GM19043 (cell line): ENCODE results near the gene TEF.
A peak's percentile ranks its signal among the peaks of the same experiment; 100 is the strongest.
"Not testable (repeated sequence)": the region's sequence is repeated elsewhere in the genome, so short reads cannot be mapped to it uniquely, and the experiment has no call there.

Source experiments
- ATAC-seq: cut with Tn5 transposase; IDR thresholded peaks from one replicate; pipeline ENCODE4 v1.9.1; 2021; ENCODE audit warnings: low read depth; ENCODE audit not compliant: unreplicated experiment

The TEF gene

DNA sequence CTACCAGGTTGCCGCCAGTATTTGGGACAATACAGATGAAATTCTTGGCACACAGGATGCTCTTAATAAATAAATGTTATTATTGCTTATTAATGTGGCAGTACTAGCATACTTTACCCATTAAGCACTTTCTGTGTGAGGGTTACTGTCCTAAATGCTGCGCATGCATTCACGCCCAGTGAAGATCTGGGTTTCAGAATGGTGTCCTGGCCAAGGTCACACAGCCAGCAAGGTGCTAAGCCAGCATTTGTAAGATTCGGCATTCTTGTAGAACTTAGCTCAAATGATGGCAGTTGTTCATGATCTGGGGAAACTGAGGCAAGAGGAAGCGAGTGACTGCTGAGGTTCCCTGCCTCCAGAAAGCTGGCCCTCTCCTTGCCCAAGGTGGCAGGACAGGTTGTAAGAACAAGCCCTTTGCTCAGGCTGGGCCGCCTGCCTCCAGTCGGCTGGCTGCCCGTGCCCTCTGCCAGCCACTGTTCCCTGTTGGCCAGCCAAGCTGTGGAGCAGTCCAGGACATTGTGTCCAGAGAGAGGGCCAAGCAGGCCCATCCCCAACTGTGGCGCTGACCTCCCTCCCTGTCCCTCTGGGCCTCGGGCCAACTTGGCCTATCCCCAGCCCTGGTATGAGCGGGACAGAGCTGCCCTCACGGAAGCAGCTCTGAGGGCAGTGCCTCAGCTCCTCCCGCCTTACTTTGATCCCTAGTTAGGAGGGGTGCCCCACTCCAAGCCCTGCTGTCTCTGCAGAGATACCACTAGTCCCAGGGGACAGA lies 36.1 kb downstream of the TEF start:
- ATAC-seq = no peak

DNA sequence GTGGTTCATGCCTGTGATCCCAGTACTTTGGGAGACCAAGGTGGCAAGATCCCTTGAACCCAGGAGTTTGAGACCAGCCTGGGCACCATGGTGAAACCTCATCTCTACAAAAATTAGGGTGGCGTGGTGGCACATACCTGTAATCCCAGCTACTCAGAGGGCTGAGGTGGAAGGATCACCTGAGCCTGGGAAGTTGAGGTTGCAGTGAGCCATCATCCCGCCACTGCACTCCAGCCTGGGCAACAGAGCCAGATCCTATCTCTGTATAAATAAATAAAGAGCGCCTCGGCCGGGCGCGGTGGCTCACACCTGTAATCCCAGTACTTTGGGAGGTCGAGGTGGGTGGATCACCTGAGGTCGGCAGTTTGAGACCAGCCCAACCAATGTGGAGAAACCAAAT lies 37.0 kb downstream of the TEF start:
- no peak for ATAC-seq

DNA sequence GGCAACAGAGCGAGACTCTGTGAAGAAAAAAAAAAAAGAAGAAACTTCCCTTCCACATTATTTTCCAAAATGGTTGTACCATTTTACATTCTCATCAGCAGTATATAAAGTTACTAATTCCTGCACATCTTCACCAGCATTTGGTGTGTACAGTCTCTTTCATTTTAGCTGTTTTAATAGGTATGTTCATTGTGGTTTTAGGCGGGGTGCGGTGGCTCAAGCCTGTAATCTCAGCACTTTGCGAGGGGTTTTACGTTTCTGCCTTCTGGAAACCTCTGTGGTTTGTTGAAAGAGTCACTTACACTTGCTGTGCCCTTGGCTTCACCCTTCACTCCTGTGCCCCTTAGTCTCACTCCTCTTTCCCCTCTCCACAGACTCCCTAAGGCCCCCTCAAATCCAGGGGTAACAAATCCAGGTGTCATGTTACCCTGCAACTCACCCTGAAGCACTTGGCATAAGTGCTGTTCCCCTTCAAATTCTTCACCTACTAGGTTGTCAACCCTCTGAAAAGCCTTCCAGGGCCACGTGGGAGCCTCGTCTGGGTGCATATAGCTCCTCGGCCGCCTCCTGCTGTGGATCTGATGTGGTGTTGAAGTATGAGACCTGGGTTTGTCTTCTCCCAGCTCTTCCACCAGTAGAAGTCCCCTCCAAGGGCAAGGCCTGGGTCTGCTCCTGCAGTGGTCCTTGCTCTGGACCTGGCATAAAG lies 44.1 kb downstream of the TEF start:
- ATAC-seq = no peak

DNA sequence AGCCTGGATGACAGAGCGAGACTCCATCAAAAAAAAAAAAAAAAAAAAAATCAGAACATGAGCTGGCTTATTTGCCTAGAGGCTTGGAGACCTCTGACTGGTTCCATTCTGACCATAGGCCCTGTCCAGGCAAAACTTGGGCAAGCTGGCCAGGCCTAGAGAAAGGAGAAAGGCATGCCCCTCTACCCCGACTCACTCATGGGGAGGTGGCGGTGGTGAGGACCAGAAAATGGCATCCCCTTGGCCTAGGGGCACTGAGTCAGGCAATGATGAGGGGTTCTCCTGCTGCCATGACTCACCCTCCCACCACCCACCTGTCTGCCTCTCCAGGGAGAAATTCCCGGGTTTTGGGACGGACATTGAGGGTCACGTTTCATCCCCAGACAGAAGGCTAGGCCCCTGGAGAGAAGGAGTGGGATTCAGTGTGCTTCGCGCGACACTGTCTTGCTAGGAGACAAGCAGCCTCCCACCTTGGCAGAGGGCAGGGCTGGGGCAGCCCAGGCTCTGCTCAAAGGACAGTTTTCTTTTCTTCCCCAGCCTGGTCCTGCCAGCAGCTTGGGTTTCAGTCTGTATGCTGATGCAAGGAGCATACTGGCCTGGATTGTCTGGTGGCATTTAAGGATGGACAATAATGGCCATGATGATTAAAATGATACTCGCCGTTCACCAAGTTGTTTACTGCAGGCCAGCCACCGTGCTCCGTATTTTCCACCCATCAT lies 47.6 kb downstream of the TEF start:
- no peak for ATAC-seq

DNA sequence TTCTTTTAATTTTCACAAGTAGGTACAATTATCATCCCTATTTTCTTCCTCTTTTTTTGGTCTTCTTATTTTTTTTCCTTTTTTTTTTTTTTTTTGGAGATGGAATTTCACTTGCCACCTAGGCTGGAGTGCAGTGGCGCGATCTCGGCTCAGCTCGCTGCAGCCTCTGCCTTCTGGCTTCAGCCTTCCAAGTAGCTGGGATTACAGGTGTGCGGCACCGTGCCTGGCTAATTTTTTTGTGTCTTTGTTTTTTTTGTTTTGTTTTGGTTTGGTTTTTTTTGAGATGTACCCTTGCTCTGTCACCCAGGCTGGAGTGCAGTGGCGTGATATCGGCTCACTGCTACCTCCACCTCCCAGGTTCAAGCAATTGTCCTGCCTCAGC lies 48.2 kb downstream of the TEF start:
- no peak for ATAC-seq

DNA sequence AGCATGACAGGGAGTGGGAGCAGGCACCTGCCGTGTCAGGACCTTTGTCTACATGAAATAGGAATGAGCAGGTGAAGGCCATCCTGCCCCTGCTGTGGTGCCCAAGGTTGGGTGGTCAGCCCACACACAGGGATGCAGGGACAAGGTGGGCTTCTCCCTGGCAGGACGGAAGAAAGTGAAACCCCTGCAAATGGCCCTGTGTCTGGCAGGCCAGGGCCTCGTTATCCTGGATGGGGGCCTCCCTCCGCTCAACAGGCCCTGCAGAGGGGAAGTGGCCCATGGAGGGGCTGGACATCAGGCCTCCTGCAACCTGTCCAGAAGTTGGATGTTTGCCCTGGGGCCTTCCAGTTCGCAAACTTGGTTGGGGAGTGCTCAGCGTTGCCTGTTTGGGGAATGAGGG lies 49.9 kb downstream of the TEF start:
- no peak for ATAC-seq

DNA sequence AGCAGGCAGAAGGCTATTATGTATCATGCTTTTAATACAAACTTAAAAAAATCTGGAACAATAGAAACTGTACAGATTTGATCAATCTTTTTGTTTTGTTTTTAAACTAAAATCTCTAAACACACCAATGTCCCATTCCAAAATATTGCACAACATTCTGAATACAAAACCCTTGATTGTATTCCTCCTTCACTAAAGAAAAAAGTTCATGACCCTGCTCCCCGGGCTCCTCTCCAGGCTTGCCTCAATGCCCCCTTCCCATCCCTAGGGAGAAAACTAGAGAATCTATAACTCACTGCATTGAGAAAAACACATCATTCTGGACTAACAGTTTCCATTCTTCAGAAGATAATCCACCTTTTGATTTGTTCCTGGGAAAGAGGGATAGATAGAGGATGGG lies 51.7 kb downstream of the TEF start:
- ATAC-seq = not testable (repeated sequence)

DNA sequence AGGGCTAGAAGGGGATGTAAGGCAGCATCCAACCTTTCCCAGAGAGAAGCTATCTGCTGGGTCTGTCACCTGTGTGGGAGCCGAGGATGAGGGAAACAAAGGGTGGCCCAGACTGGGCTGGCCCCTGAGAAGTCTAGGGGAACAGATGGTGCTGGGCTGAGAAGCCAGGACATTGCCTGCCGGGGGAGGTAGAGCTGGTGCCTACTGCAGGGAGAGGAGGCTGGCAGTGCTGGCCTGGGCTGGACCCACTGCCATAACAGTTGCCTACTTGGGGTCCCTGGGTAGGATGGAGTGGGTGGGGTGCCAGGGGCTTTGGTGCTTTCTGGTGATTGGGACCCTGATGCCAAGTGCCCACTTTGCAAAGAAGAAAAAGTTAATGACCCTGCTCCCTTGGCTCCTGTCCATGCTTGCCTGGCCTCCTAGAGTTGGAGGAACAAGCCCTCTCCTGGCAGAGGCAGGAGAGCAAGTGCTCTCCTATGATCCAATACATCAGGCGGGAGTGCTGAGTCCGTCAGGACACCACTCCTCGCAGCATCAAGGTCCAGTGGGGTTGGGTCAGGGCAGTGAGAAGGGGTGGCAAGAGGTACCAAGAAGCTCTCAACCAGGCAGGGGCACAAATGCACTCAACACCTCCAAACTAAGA lies 52.7 kb downstream of the TEF start:
- ATAC-seq = not testable (repeated sequence)

DNA sequence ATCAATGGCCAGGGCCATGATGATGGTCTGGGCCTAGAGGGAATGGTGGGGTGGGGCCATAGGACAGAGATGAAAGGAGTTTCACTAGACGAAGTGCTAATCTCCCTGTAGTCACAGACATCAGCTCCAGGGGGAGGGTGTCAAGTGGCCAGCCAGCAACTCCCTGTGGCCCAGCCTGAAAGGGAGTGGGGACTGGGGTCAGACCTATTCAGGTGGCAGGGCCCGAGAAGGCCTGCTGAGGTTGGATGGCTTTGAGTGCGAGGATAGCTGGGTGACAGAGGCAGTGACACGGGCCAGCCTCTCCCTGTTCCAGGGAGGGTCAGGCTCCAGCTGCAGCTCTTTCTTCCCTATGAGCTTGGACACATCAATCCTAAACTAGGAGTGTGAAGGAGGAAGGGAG lies 53.8 kb downstream of the TEF start:
- no peak for ATAC-seq

DNA sequence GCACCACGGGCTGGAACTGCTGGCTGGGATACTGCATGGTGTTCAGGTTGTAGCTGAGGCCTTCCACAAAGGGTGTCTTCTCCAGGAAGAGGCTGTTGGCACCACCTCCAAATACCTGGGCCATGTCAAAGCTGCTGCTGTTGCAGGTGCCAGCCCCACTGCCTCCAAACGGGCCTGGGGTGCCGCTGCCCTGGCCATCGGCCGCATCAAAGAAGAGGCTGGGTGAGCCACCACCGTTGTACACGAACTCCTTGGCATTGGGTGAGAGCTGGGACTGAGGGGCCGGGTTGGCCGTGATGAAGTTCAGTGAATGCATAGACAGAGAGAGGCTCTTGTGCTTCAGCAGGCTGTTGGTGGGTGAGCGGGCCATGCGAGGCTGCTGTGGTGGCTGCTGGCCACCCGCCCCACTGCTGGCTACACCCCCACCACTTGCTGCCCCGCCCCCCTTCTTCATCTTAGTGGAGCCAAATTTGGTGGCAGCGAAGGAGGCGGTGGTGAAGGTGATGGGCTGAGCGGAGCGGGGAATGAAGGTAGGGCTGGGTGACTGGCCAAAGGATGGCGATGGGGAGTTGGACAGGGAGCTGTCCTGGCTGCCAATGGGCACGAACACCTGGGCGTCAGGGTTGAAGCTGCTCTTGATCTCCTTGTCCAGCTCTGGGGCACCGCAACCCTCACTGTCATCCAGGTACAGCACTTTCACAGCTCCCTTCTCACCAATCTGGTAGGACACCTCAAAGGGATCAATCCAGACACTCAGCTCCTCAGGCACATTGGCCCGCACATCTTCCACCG lies 54.8 kb downstream of the TEF start:
- ATAC-seq = no peak

DNA sequence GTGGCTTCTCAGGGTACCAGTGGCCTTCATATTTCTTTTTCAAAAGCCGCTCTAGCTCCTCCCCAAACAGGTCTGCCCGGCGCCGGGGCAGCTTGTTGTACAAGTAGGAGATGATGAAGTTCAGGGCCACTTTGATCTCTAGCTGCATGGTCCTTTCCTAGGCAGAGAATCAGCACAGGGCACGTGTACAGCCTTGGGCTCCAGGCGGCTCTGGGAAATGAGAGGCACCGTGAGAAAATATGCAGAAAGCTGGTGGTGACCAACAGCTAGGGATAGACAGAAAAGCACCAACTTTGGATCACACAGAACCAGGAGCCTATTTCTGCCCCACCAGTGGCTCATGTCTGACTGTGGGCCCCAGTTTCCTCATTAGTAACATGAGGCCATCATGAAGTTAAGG lies 55.5 kb downstream of the TEF start:
- no peak for ATAC-seq

DNA sequence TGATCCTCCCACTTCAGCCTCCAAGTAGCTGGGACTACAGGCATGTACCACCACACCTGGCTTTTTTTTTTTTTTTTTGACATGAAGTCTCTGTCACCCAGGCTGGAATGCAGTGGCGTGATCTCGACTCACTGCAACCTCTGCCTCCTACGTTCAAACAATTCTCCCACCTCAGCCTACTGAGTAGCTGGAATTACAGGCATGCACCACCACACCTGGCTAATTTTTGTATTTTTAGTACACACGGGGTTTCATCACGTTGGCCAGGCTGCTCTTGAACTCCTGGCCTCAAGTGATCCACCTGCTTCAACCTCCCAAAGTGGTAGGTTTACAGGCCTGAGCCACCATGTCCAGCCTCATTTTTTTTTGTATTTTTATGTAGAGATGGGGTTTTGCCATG lies 58.8 kb downstream of the TEF start:
- not testable (repeated sequence) for ATAC-seq

DNA sequence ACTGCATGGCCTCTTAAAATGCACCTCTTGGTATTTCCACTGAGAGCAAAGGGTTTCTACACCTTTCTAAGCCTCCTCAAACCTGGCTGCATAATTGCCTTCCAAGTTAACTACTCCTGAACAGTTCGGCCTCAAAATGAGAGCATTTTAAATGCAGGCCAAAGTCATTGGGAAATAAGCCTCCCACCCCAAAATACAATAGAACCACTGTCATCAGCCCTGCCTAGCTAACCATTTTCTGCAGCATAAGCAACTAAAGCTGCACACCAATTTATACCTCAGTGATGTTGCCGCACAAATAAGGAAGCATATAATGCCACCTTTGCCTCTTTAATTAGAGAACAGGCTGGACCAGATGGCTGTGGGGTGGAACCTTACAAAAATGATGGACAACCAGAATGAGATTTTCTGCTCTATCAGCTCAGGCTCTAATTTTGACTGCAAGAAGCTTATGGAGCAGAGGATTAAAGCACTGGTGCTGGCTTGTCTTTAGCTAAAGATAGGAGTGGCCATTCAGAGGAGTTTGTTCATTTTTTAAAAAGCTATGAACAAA lies 60.6 kb downstream of the TEF start:
- no peak for ATAC-seq

DNA sequence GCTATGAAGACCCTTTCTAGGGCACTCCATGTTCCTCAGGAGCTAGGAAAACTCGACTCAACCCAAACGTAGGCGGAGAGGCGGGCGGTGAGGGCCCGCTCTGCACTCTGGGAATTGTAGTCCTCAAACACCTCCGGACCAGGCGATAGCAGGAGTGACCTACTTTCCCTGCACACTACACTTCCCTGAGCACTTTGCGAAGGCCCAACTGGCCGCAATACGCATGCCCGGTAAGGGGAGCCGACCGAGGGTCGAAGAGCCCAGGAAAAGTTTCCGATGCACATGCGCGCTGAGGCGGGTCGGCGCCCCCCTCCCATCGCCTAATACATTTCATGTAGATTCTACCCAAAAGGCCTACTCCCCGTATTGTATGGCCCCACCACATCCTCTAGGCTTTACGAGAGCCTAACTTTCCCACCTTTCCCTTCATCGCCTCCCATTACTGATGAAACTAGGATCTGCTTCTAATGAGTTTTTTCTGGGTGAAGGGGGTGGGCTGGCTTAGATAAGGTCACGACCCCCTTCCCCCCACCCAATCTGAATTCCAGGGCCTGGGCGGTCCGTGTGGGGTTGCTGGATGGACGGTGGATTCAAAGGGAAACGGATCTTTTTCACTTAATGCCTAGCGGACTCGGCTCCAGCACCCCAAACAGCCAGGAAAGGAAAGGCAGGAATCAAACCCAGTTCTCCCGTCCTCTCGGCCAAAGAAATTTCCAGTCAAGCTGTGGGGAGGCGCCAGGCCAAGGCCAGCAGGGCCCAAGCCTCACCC lies 62.8 kb downstream of the TEF start:
- peak; percentile 52 for ATAC-seq

DNA sequence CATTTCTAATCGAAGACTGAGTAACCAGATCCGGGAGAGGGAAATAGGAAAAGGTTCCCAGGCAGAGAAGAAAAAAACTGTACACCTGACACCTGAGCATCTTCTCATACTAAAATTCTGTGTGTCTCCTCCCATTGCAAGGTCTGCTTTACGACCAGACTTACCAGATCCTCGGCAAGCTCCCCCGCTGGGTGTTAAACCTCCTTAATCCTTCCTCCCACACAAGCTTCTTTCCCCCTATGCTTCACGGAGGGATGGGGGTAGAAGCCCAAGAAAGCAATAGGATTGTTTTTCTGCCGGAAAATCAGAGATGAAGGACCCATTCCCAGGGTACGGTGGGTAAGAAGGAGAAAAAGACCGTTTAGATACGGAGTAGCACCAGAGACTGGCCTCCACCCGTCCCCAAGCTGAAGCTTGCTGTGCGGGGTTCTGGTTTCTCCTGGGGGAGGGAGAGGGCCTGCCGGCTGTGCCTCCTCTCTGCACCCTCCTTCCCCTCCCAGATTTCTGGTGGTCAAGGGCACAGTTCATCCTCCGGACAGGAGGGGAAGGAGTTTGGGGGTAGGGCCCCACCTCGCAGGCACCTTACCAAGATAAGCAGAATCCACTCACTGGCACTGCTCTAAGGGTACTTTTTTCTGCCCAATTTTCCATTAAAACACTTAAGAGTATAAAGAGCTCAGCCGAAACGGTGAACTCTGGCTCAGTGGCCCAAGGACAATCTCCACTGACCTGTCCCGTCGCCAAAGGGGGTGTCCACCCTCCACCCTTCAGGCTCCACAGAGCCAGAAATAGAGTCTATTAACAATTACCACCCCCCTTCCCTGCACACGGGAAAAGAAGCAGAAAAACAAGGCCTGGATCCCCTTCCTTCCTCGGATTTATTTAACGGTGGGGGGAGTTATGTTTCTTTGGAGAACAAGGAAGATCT lies 63.7 kb downstream of the TEF start:
- no peak for ATAC-seq

DNA sequence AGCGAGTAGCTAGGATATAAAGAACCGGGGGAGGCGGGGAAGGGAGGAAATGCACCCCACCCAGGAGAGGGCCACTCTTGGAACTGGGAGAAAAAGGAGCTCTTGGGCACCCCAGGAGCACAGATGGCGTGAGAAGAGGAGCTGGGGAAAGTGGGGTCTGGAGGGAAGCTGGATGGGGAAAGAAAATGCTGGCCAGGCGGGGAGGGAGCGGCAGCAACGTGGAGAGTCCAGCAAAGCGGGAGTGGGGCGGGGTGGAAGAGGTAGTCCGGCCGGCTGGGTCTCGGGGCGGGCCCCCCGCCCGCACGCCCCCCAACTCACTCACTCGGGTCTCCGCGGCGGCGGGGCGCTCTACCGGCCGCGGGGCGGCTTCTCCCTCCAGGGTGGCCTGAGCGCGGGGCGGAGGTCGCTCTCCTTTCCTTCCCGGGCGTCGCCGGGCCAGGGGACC lies 64.3 kb downstream of the TEF start:
- ATAC-seq = no peak

DNA sequence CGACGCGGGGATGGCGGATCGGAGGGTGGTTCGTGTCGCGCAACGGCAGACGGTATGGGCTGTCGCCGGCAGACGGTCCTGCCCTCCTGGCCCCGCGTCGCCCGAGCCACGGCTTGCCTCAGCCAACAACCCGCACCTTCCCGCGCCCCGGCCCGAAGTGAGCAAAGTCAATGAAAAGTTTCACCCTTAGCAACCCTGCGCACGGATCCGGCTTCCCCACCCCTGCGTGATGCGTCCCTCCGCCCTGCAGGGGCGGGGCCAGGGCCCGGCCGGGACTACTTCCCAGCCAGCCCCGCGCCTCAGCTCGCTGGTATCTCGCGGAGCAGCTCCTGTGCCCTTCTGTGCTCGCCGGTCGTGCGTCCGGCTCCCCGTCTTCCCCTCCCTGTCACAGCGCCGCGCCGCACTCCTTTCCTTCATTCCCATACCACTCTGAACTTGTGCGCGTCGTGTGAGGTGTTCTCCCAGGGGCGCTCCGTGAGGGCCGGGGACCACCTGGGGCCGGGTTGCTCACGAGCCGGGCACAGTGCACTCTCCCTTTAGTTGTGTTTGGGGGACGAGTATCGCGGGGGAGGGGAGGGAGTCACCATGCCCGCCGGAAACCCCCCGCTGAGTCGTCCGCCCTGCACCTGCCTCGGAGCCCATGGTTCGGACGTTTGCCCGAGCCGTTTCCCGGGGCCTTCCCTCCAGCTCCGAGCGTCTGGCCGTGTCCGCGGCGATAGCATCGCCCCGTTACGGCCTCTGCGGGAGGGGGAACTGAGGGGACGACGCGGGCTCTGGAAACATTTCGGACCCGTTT lies 65.1 kb downstream of the TEF start, which contains the start of gene TOB2:
TOB2 (minus strand) TSS at position 163 of the 796 bp plus-strand sequence. CDS start 9,456 bp downstream, outside the sequence.
- ATAC-seq = peak; percentile 34
